ENCODE measurements around the gene ALDH1A1.

Gene ALDH1A1

DNA sequence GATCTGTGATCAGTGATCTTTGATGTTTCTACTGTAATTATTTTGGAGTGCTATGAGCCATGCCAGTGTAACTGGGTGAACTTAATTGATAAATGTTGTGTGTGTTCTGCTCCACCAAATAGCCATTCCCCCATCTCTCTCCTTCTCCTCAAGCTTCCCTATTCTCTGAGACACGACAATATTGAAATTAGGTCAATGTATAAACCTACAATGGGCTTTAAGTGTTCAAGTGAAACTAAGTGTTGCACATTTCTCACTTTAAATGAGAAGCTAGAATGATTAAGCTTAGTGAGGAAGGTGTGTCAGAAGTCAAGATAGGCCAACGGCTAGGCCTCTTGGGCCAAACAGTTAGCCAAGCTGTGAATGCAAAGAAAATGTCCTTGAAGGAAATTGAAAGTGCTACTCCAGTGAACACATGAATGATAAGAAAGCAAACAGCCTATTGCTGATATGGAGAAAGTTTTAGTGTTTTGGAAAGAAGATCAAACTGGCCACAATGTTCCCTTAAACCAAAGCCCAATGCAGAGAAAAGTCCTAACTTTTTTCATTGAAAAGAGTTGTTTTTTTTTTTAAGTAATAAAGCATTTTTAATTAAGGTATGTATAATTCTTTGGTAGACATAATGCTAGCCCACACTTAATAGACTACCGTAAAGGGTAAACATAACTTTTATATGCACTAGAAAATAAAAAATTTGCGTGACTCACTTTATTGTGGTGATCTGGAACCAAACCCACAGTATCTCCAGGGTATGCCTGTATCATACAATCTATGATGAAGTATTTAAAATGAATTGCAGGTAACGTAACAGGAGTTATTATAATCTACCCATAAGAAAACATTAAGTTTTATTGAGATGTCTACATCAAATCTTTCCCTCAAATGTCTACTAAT lies 42.5 kb upstream of the ALDH1A1 start:
- no peak for TF ChIP-seq CTCF (IDR thresholded peaks at IDR 0.05; ENCODE audit: insufficient read depth, low read depth, low read length, missing control alignments)
- no peak for DNase-seq (ENCODE audit: low read depth)
- no peak overlapping the region for H3K4me3 ChIP-seq (ENCODE audit: low read depth, low read length)

DNA sequence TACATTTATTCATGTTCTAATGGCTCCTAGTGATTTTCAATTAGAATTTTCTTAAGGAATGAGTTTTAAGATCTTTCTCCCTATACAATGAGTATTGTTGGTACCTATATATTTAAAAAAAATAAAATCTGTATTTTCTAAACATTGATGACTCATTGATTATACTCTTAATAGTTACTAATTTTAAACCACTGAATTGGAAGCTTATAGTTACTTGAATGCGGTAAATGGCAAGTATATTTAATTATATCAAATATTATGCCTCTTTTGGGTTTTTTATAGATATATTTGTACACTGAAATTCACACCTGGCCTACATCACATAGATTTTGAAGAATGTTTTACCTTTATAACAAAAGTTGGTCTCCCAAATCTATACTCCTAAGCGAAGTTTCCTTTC lies 38.9 kb upstream of the ALDH1A1 start:
- DNase-seq (ENCODE audit: low read depth), result no peak
- H3K4me3 ChIP-seq (ENCODE audit: low read depth, low read length), result no peak overlapping the region
- TF ChIP-seq CTCF (IDR thresholded peaks at IDR 0.05; ENCODE audit: insufficient read depth, low read depth, low read length, missing control alignments), result no peak

- no peak overlapping the region for H3K4me3 ChIP-seq (ENCODE audit: low read depth, low read length)
- no peak for DNase-seq (ENCODE audit: low read depth)
- TF ChIP-seq CTCF (IDR thresholded peaks at IDR 0.05; ENCODE audit: insufficient read depth, low read depth, low read length, missing control alignments), result no peak
Observed at GRCh38 chr9:72990397-72991182, 37.7 kb upstream of the ALDH1A1 start.

- no peak overlapping the region for H3K4me3 ChIP-seq (ENCODE audit: low read depth, low read length)
- no peak for TF ChIP-seq CTCF (IDR thresholded peaks at IDR 0.05; ENCODE audit: insufficient read depth, low read depth, low read length, missing control alignments)
- DNase-seq (ENCODE audit: low read depth), result no peak
Observed at GRCh38 chr9:72986522-72987116, 33.8 kb upstream of the ALDH1A1 start.

DNA sequence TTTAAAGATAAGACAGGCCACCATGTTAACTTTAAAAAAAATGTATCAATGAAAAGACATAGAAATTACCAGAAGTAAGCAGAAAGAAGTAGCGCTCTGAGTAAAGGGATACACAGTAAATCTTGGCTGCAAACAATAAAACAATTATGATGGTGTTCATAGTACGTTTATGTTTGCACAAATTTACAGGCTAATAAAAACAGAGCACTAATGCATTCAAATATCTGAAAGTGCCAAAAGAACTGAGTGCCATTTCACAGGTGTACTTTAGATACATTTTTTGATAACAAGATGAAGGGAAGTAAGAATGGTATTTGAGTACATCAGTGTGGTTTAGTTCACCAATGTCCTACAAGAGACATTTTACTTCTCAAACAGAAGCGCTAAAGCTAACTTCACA lies 32.9 kb upstream of the ALDH1A1 start:
- H3K4me3 ChIP-seq (ENCODE audit: low read depth, low read length), result no peak overlapping the region
- DNase-seq (ENCODE audit: low read depth), result no peak
- TF ChIP-seq CTCF (IDR thresholded peaks at IDR 0.05; ENCODE audit: insufficient read depth, low read depth, low read length, missing control alignments), result no peak

GRCh38 chr9:72984991-72985390 lies 32.1 kb upstream of the ALDH1A1 start:
- no peak for TF ChIP-seq CTCF (IDR thresholded peaks at IDR 0.05; ENCODE audit: insufficient read depth, low read depth, low read length, missing control alignments)
- no peak for DNase-seq (ENCODE audit: low read depth)
- H3K4me3 ChIP-seq (ENCODE audit: low read depth, low read length), result no peak overlapping the region

Data from GM12865 (cell line).